HepG2 (cell line): ENCODE data around the gene WDR45B. TPM values are rescaled to one million over a fixed set of nuclear protein-coding genes. Genes with fewer than 3 reads are reported as not detected.
A peak's percentile ranks its signal among the peaks of the same experiment; 100 is the strongest.

Experiments used
- ATAC-seq: fragments of 200-7000 bp; cut with Tn5 transposase; 3 replicates; pipeline ENCODE4 v1.9.1; 2020; ENCODE audit warnings: mild to moderate bottlenecking, moderate library complexity
- BruUV-seq: library from RNA; stranded (reverse); fragments of 400-500 nt; replicated peaks from 2 replicates; lab custom pipeline; 2021; lab: Mats Ljungman, UMichigan
- CTCF ChIA-PET: fragments of 300-600 bp; formaldehyde crosslinking; extraction: SDS; loops from one replicate; lab custom pipeline; 2021; ENCODE audit warnings: low total read pairs, inconsistent platforms, low intra/inter-chr PET ratio; lab: Yijun Ruan, JAX
- POLR2A ChIA-PET: fragments of 350-600 bp; sonication (Branson Sonifier 250); formaldehyde crosslinking; loops from one replicate; lab custom pipeline; 2020; ENCODE audit warnings: antibody characterized with exemption, inconsistent platforms; lab: Yijun Ruan, JAX
- DNase-seq: peaks from one replicate; pipeline ENCODE4 v3.0.0-alpha.2; 2015; ENCODE audit warnings: low spot score
- FAIRE-seq: peaks from 3 replicates; lab custom pipeline; 2011; peaks lifted over from hg19 to GRCh38; lab: Jason Lieb, UNC
- H2AFZ ChIP-seq: one replicate; pipeline ENCODE4 v1.6.1; 2011; ENCODE audit warnings: low read length, inconsistent platforms
- H3K27ac ChIP-seq: fragments of 300-600 bp; 3 replicates; pipeline ENCODE4 v1.8.0; 2011; ENCODE audit warnings: mixed run types, mild to moderate bottlenecking, mixed read lengths, low read length, inconsistent platforms; ENCODE audit not compliant: insufficient read depth; ENCODE audit errors: extremely low read length
- H3K27me3 ChIP-seq, 2 experiments: fragments of 200-600 bp in 1 of 2; 2 replicates in 1 of 2; 3 replicates in 1 of 2; pipeline versions ENCODE4 v1.6.0 to v1.8.0; 2011; ENCODE audit warnings: low read length in 2 of 2, mild to moderate bottlenecking in 2 of 2, moderate library complexity in 2 of 2, inconsistent platforms in 1 of 2; ENCODE audit not compliant: insufficient read depth in 2 of 2, control insufficient read depth in 1 of 2
- H3K36me3 ChIP-seq, 2 experiments: fragments of 200-600 bp in 1 of 2; replicated peaks in 1 of 2; 2 replicates in 1 of 2; 3 replicates in 1 of 2; pipeline versions ENCODE4 v1.5.1 to v1.8.0; 2011; ENCODE audit warnings: low read length in 2 of 2, inconsistent platforms in 1 of 2; ENCODE audit not compliant: insufficient read depth in 2 of 2, control insufficient read depth in 1 of 2
- H3K4me1 ChIP-seq: 2 replicates; pipeline ENCODE4 v1.5.1; 2012; ENCODE audit warnings: low read length, inconsistent platforms; ENCODE audit not compliant: insufficient read depth
- H3K4me2 ChIP-seq: 2 replicates; pipeline ENCODE4 v1.6.0; 2011; ENCODE audit warnings: low read depth, low read length, inconsistent platforms
- H3K4me3 ChIP-seq, 3 experiments: fragments of 200-600 bp in 1 of 3; sonication (generic), shearing (Covaris generic) in 1 of 3; replicated peaks in 1 of 3; 2 replicates each; pipeline ENCODE4 v1.5.1; 2011 to 2016; ENCODE audit warnings: low read length in 3 of 3, inconsistent platforms in 2 of 3, low read depth in 2 of 3, mild to moderate bottlenecking in 2 of 3, control low read depth in 1 of 3, mixed read lengths in 1 of 3; ENCODE audit not compliant: insufficient read depth in 1 of 3
- H3K79me2 ChIP-seq: one replicate; pipeline ENCODE4 v1.6.1; 2011; ENCODE audit warnings: low read length, inconsistent platforms; ENCODE audit not compliant: insufficient read depth
- H3K9ac ChIP-seq: 2 replicates; pipeline ENCODE4 v1.6.0; 2011; ENCODE audit warnings: mild to moderate bottlenecking, low read depth, low read length, inconsistent platforms; ENCODE audit not compliant: insufficient read depth
- H3K9me3 ChIP-seq: 2 replicates; pipeline ENCODE4 v1.5.1; 2012; ENCODE audit warnings: mild to moderate bottlenecking, low read length
- H4K20me1 ChIP-seq: 2 replicates; pipeline ENCODE4 v1.6.0; 2011; ENCODE audit warnings: inconsistent platforms, mild to moderate bottlenecking, low read length, moderate library complexity; ENCODE audit not compliant: insufficient read depth
- ARNT ChIP-seq: fragments of 450-650 bp; IDR thresholded peaks from 2 replicates; pipeline ENCODE4 v1.6.1; 2017
- ATM ChIP-seq: fragments of 450-650 bp; IDR thresholded peaks from 2 replicates; pipeline ENCODE4 v1.7.1; 2017; ENCODE audit warnings: mild to moderate bottlenecking, borderline replicate concordance
- CENPT ChIP-seq: sonication (generic); formaldehyde crosslinking; IDR thresholded peaks from 2 replicates; pipeline ENCODE4 v1.8.0; 2022; ENCODE audit warnings: low read depth, mild to moderate bottlenecking, moderate library complexity, missing genetic modification reagents
- CREB1 ChIP-seq, 2 experiments: fragments of 450-650 bp in 1 of 2; IDR thresholded peaks; 2 replicates each; pipeline ENCODE4 v1.6.1; 2016 to 2017; ENCODE audit warnings: control low read depth in 1 of 2, mild to moderate bottlenecking in 1 of 2, missing compliant biosample characterization in 1 of 2, missing genetic modification characterization in 1 of 2
- FOXJ3 ChIP-seq: sonication (generic); formaldehyde crosslinking; IDR thresholded peaks from 2 replicates; pipeline ENCODE4 v1.4.0; 2020; ENCODE audit warnings: missing genetic modification reagents, mild to moderate bottlenecking, borderline replicate concordance
- IKZF1 ChIP-seq: fragments of 450-650 bp; IDR thresholded peaks from 2 replicates; pipeline ENCODE4 v1.7.1; 2016
- KAT8 ChIP-seq: IDR thresholded peaks from 2 replicates; pipeline ENCODE4 v1.6.1; 2016; ENCODE audit warnings: missing genetic modification reagents, missing compliant biosample characterization
- NONO ChIP-seq, 2 experiments: fragments of 450-650 bp in 1 of 2; sonication (generic) in 1 of 2; formaldehyde crosslinking in 1 of 2; IDR thresholded peaks in 1 of 2; conservative IDR thresholded peaks in 1 of 2; 2 replicates each; pipeline versions ENCODE4 v1.6.1 to v1.8.0; 2017 to 2022; ENCODE audit warnings: mild to moderate bottlenecking in 1 of 2, missing genetic modification reagents in 1 of 2, moderate library complexity in 1 of 2
- USF2 ChIP-seq, 2 experiments: sonication (generic) in 1 of 2; formaldehyde crosslinking in 1 of 2; IDR thresholded peaks; 2 replicates each; pipeline versions ENCODE4 v1.5.1 to v1.6.1; 2011 to 2020; ENCODE audit warnings: borderline replicate concordance in 1 of 2, low read depth in 1 of 2, low read length in 1 of 2, mild to moderate bottlenecking in 1 of 2, missing genetic modification reagents in 1 of 2, moderate library complexity in 1 of 2
- WGBS: methylation state at CpG from one replicate; pipeline ENCODE4 v1.1.6; 2017; ENCODE audit warnings: low lambda C conversion rate; 5-methylcytosine and 5-hydroxymethylcytosine counted together
- in situ Hi-C: cut with HindIII; loops from 2 replicates; pipeline ENCODE4 v1.10.0; 2017; ENCODE audit warnings: low pct_unique_long_range_greater_than_20kb; ENCODE audit not compliant: extremely low pct_ligation_motif_present
- intact Hi-C: fragments of 100-400 bp; cut with micrococcal nuclease; formaldehyde crosslinking; loops from one replicate; pipeline ENCODE4 v1.10.0; 2022; ENCODE audit not compliant: unreplicated experiment
- polyA plus RNA-seq, 8 experiments: library from polyadenylated mRNA; depleted of rRNA in 3 of 8; stranded (reverse) in 7 of 8; unstranded in 1 of 8; fragments of >200 nt; fragmentation: Illumina TruSeq in 4 of 8; extraction: Trizol in 4 of 8; gene quantifications; 2 replicates each; pipeline versions ENCODE4 v1.2.1 to v1.2.3, GENCODE V29; 2011 to 2016; ENCODE audit warnings: low read depth in 4 of 8, missing spikeins in 1 of 8, mixed read lengths in 1 of 8; ENCODE audit not compliant: insufficient read depth in 1 of 8
- total RNA-seq, 5 experiments: library from RNA; depleted of rRNA; stranded (reverse); fragments of >200 nt; fragmentation: Illumina TruSeq; extraction: Trizol; gene quantifications; 2 replicates each; pipeline ENCODE4 v1.2.3, GENCODE V29; 2016; ENCODE audit warnings: low read depth in 1 of 5

WDR45B gene
- total and polyA plus RNA-seq, 2 of the 13 experiments (the other 11 are each of a cell fraction or from before 2014, with no cell fraction given) = 86.2 to 155 TPM

GRCh38 chr17:82670661-82671450 lies 22.6 kb upstream of the WDR45B start:
- no peak overlapping the region for H2AFZ ChIP-seq
- TF ChIP-seq CREB1 (IDR thresholded peaks at IDR 0.05) (peak; percentile 31; the same call in 1 of the 2 replicates), CREB1 (CRISPR knock-in tag; IDR thresholded peaks at IDR 0.05) (no peak), CENPT (CRISPR knock-in tag) (no peak), ATM (0 out of 2 replicates have a peak, but pooled peaks have one; percentile 50), IKZF1 (0 out of 2 replicates have a peak, but pooled peaks have one; percentile 17), ARNT (0 out of 2 replicates have a peak, but pooled peaks have one; percentile 24), FOXJ3 (no peak), NONO (IDR thresholded peaks at IDR 0.05) (0 out of 2 replicates have a peak, but pooled peaks have one; percentile 70), NONO (CRISPR knock-in tag; conservative IDR thresholded peaks at IDR 0.05) (no peak), USF2 (IDR thresholded peaks at IDR 0.05; ENCODE audit: low read depth, low read length) (0 out of 2 replicates have a peak, but pooled peaks have one; percentile 2), USF2 (CRISPR knock-in tag; IDR thresholded peaks at IDR 0.05; ENCODE audit: borderline replicate concordance) (no peak), KAT8 (no peak)
- TF ChIP-seq, all 625 proteins: peak for 6
- intact Hi-C loops (no loop called here), in situ Hi-C loops (no loop called here)
- H3K4me1 ChIP-seq = peaks cover 29% of the 10 kb centered on the region
- no TSS peak for BruUV-seq
- H3K36me3 ChIP-seq = no peaks in the 10 kb centered on the region
- no peak for FAIRE-seq
- ChIA-PET POLR2A (no interaction called here), CTCF (no interaction called here)
- no peaks in the 10 kb centered on the region for H4K20me1 ChIP-seq
- H3K9ac ChIP-seq = no peak overlapping the region
- ATAC-seq = no peak
- no peaks in the 10 kb centered on the region for H3K27me3 ChIP-seq
- H3K4me3 ChIP-seq = no peak overlapping the region
- no peaks in the 10 kb centered on the region for H3K79me2 ChIP-seq
- H3K4me2 ChIP-seq = no peak overlapping the region
- no peaks in the 10 kb centered on the region for H3K9me3 ChIP-seq
- no peak overlapping the region for H3K27ac ChIP-seq
- no peak for DNase-seq
- WGBS = 87% methylated on average over 19 of the region's 19 CpGs
